Measurements from ENCODE around the gene CA10. TPM values are rescaled to one million over a fixed set of nuclear protein-coding genes. Genes with fewer than 3 reads are reported as not detected.

CA10 gene
- total RNA-seq, 1 experiment from 2014 or later, result 0.46 TPM

GRCh38 chr17:51580869-51581268, 577.6 kb downstream of the CA10 start:
- H2AFZ ChIP-seq (ENCODE audit: low read length), result no peak overlapping the region
- H3K4me3 Mint-ChIP-seq, result no peak overlapping the region
- H3K56ac ChIP-seq (ENCODE audit: insufficient read length, low read depth, low read length), result no peak overlapping the region
- no peak overlapping the region for H4K8ac ChIP-seq (replicated peaks; ENCODE audit: insufficient read length, low read depth, low read length)
- H3K27me3 Mint-ChIP-seq (ENCODE audit: low read depth), result peaks cover 4% of the 10 kb centered on the region; the same call in 1 of the 2 replicates
- no peak overlapping the region for H2BK5ac ChIP-seq (ENCODE audit: insufficient read length, low read length)
- H4K91ac ChIP-seq (ENCODE audit: insufficient read length, low read depth, low read length), result no peak overlapping the region
- H3K79me2 ChIP-seq (ENCODE audit: insufficient read depth, low read length), result no peaks in the 10 kb centered on the region
- H3K27me3 ChIP-seq (ENCODE audit: insufficient read depth, low read length), result no peaks in the 10 kb centered on the region
- H3K14ac ChIP-seq (ENCODE audit: insufficient read depth, low read length), result no peak overlapping the region
- H2BK15ac ChIP-seq (ENCODE audit: low read depth, low read length), result no peak overlapping the region
- H3K23ac ChIP-seq (ENCODE audit: insufficient read length, low read depth, low read length), result no peak overlapping the region
- no peak overlapping the region for H2AK5ac ChIP-seq (ENCODE audit: insufficient read length, low read length)
- H3T11ph ChIP-seq (ENCODE audit: low read length), result no peak overlapping the region
- no peaks in the 10 kb centered on the region for H3K9me3 ChIP-seq (ENCODE audit: control insufficient read depth, low read depth, low read length)
- H3K36me3 Mint-ChIP-seq (ENCODE audit: insufficient read depth in 1 of 3, low read depth in 3 of 3), result peaks cover 0 to 2% (median 0%) of the 10 kb centered on the region in 3 experiments; a peak in 2 of 7 replicates
- no peak overlapping the region for H3K18ac ChIP-seq (ENCODE audit: insufficient read length, low read depth, low read length)
- DNase-seq, result no peak
- no CpG with 5 or more reads among the region's 3 CpGs for WGBS (ENCODE audit: extremely low coverage, insufficient read length, low lambda C conversion rate)
- TF ChIP-seq CTCF (conservative IDR thresholded peaks at IDR 0.05), result no peak
- no peak overlapping the region for H3K27ac Mint-ChIP-seq
- no peak overlapping the region for H2BK120ac ChIP-seq (ENCODE audit: low read depth, low read length, poor library complexity, severe bottlenecking)
- H3K4me1 ChIP-seq (ENCODE audit: insufficient read depth, low read length), result no peaks in the 10 kb centered on the region
- no peaks in the 10 kb centered on the region for H3K79me1 ChIP-seq (ENCODE audit: insufficient read depth, low read depth, low read length, poor library complexity, severe bottlenecking)
- no peak overlapping the region for H4K5ac ChIP-seq (ENCODE audit: insufficient read length, low read depth, low read length)
- H2BK20ac ChIP-seq (ENCODE audit: low read depth, low read length, poor library complexity, severe bottlenecking), result no peak overlapping the region
- H3K9me3 Mint-ChIP-seq, result peaks cover 15 to 20% of the 10 kb centered on the region in 2 experiments; a peak in 4 of 5 replicates
- no peaks in the 10 kb centered on the region for H3K4me1 Mint-ChIP-seq
- H4K20me1 ChIP-seq (ENCODE audit: control insufficient read depth, insufficient read depth, insufficient read length), result no peaks in the 10 kb centered on the region
- H3K23me2 ChIP-seq (ENCODE audit: insufficient read length, low read depth, low read length, poor library complexity, severe bottlenecking), result no peaks in the 10 kb centered on the region
- H3K9ac ChIP-seq (ENCODE audit: extremely low read depth, insufficient read length, low read length), result no peak overlapping the region
- H2BK12ac ChIP-seq (ENCODE audit: insufficient read length, low read depth, low read length), result no peak overlapping the region
- no peak overlapping the region for H3K4ac ChIP-seq (ENCODE audit: low read depth, low read length)
- no peak overlapping the region for H3K27ac ChIP-seq (ENCODE audit: insufficient read length, low read depth, low read length)
- no peak overlapping the region for H3K4me2 ChIP-seq (ENCODE audit: insufficient read depth, insufficient read length, low read length)

All from H9 (cell line).